ENCODE data around the gene PDS5A.
"Not testable (repeated sequence)": the region's sequence is repeated elsewhere in the genome, so short reads cannot be mapped to it uniquely, and the experiment has no call there.

PDS5A gene

GRCh38 chr4:39961311-39961877 lies 16.3 kb downstream of the PDS5A start:
- DNase-seq (ENCODE audit: low read depth): no peak

DNA sequence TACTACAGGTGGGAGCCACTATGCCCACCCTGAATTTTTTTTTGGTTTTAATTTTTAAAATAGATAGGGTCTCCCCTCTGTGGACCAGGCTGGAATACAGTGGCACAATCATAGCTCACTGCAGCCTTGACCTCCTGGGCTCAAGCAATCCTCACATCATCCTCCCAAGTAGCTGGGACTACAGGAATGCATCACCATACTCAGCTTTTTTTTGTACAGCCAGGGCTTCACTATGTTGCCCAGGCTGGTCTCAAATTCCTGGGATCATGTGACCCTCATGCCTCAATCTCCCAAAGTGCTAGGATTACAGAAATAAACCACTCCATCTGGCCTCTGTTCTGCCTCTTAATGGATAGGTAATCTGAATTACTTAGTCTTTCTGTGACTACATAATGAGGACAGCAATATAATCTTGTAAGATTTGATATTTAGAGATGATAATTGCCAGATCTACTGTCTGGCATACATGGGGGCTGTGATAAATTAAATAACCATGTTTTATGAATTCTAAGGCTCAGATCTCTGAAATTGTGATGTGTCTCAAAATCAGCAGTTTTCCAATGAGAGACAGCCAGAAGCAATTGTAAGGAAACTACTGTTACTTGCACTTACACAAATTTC lies 26.7 kb downstream of the PDS5A start:
- DNase-seq (ENCODE audit: low read depth): no peak

DNA sequence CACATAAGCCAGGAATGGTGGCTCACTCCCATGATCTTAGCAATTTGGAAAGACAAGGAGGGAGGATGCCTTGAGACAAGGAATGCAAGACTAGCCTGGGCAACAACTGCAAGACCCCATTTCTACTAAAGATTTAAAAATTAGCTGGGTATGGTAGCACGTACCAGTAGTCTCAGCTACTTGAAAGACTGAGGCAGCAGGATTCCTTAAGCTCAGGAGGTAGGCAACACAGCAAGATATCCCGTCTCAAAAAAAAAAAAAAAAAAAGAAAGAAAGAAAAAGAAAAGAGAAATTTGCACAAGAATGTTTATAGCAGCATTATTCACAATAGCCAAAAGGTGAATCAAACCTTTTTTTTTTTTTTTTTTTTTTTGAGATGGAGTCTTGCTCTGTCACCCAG lies 29.7 kb downstream of the PDS5A start:
- DNase-seq (ENCODE audit: low read depth): no peak

- DNase-seq (ENCODE audit: low read depth): no peak
Measured at GRCh38 chr4:39947417-39947816, 30.3 kb downstream of the PDS5A start.

GRCh38 chr4:39944245-39944644 lies 33.5 kb downstream of the PDS5A start:
- not testable (repeated sequence) for DNase-seq (ENCODE audit: low read depth)

- DNase-seq (ENCODE audit: low read depth): no peak
Measured at GRCh38 chr4:39942507-39942906, 35.2 kb downstream of the PDS5A start.

GRCh38 chr4:39941682-39942217 lies 36.0 kb downstream of the PDS5A start:
- DNase-seq (ENCODE audit: low read depth): no peak

DNA sequence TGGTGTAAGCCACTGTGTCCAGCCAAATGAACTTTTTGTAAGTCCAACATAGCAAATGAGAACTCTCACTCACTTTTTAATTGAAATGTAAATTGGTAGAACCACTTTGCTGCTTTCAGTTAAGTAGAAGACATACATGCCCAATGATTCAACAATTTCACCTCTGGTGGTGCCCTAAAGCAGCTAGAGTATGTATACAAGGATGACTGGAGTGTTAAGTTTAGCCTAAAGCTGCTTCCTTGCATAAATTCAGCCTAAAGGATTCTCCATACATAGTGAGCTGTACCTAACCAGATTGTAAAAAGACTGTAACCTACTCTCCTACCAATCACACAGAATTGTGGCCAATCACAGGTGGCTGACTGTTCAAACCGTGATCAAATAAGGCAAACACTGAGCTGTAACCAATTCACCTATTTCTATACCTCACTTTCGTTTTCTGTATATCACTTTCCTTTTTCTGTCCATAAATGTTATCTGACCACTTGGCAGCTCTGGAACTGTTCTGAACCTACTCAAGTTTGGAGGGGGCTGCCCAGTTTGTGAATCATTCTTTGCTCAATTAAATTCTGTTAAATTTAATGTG lies 39.9 kb downstream of the PDS5A start:
- DNase-seq (ENCODE audit: low read depth): no peak

- no peak for DNase-seq (ENCODE audit: low read depth)
Measured at GRCh38 chr4:39936565-39937418, 40.9 kb downstream of the PDS5A start.

DNA sequence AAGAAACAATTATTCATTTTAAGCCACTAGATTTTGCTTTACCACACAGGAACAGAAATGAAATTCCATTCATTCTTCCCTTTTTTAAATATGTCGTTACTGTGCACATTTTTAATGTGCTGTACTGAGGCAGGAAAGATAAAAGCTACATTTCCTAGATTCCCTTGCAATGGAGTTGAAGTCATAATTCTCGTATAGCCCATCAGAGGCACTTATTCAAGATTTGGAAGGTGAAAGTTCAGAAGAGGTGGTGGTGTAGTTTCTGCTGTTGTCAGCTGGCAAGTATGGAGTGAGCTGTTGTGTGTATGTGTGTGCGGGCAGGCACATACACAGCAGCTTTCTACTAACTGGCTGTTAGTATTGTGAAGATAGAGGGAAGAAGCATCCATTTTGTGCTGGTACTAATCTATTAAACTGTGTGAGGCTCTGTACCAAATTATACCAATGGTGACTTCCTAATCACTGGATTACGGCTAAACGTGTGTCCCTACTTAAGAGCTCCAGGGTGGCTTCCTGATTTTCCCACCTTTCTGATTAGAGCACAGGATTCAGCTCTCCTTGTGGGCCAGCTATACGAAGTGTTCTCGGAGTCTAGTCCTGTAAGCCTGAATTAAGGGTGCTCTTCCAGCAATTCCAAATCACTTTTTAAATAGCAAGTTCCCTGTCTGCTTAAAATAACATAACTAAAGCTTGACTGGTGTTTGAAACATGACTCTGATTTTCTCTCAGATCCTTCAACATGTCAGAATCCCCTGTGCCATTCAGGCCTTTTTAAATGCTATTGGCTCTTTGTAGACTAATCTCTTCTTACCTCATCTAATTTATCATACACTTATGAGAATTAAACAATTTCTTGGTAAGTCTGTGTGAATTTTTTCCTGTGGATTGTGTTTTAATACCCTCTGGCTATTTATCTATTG lies 43.8 kb downstream of the PDS5A start:
- no peak for DNase-seq (ENCODE audit: low read depth)

DNA sequence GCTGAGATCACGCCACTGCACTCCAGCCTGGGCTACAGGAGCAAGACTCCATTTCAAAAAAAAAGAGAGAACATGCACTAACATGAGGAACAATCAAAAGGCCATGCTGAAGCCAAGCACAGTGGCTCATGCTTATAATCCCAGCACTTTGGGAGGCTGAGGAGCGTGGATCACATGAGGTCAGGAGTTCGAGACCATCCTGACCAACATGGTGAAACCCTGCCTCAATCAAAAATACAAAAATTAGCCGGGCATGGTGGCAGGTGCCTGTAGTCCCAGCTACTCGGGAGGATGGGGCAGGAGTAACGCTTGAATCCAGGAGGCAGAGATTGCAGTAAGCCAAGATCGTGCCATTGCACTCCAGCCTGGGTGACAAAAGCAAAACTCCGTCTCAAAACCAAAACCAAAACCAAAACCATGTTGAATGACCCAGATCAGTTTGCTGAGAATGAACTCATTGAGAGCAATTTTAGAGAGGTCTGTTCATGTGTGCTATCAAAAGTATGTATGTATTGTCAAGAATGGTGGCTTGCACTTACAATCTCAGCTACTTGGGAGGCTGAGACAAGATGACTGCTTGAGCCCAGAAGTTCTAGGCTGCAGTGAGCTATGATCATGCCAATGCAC lies 44.8 kb downstream of the PDS5A start:
- no peak for DNase-seq (ENCODE audit: low read depth)

GRCh38 chr4:39931441-39931901 lies 46.2 kb downstream of the PDS5A start:
- DNase-seq (ENCODE audit: low read depth): no peak

- DNase-seq (ENCODE audit: low read depth): no peak
Measured at GRCh38 chr4:39928538-39928937, 49.2 kb downstream of the PDS5A start.

- no peak for DNase-seq (ENCODE audit: low read depth)
Measured at GRCh38 chr4:39924014-39924413, 53.7 kb downstream of the PDS5A start.

DNA sequence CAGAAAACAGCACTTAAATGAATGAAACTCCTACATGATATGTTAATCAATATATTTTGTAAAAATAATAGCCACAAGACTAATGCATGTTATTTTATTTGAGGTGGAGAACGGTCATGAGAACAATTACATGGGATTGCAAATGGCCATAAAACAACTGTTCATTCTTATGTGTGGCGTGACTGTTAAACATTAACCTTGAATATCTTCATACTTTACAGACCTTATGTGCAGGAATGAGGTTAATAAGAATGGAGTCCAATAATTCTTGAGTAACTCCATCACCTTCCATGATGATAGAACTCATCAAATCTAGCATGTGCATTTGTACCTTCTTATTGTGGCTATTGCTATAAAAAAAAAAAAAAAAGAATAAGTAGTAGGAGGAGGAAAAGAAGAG lies 55.3 kb downstream of the PDS5A start:
- DNase-seq (ENCODE audit: low read depth): no peak

GRCh38 chr4:39913471-39913870 lies 64.2 kb downstream of the PDS5A start:
- no peak for DNase-seq (ENCODE audit: low read depth)

- DNase-seq (ENCODE audit: low read depth): no peak
Measured at GRCh38 chr4:39910064-39910463, 67.6 kb downstream of the PDS5A start.

- DNase-seq (ENCODE audit: low read depth): no peak
Measured at GRCh38 chr4:39908284-39908683, 69.4 kb downstream of the PDS5A start.

- no peak for DNase-seq (ENCODE audit: low read depth)
Measured at GRCh38 chr4:39905656-39906055, 72.1 kb downstream of the PDS5A start.

- DNase-seq (ENCODE audit: low read depth): not testable (repeated sequence)
Measured at GRCh38 chr4:39905019-39905418, 72.7 kb downstream of the PDS5A start.

DNA sequence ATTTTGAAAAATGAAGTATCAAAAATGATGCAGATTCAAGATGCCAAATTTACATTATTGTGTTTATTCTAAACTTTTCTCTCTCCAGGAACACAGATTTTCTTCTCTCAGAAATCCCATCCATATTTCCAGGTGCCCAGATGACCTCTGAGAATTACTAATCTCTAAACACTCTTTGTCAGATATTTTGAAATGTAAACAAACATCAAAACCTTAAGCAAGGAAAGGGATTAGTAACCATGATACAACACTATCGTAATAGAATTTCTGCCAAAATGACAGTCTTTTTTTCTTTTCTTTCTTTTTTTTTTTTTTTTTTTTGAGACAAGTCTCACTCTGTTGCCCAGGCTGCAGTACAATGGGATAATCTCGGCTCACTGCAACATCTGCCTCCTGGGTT lies 76.7 kb downstream of the PDS5A start:
- DNase-seq (ENCODE audit: low read depth): no peak
